Stimulated activated memory B cell treated with anti-CD40 and anti-IgM and Interleukin-4, amounts not matched to agents 10 μg/mL and 1 μg/mL and 100 μg/mL, for 72 hours (primary cell): ENCODE data around the gene POLR2E.
A peak's percentile ranks its signal among the peaks of the same experiment; 100 is the strongest.

Source experiments
- ATAC-seq: fragments of 150-1000 bp; cut with Tn5 transposase; 2 replicates; pipeline ENCODE4 v1.10.0; 2021
- H3K27ac Mint-ChIP-seq: one replicate; pipeline ENCODE4 v1.8.0; 2022; ENCODE audit warnings: mild to moderate bottlenecking, mixed read lengths
- H3K27me3 Mint-ChIP-seq: one replicate; pipeline ENCODE4 v1.8.0; 2022; ENCODE audit warnings: mixed read lengths
- H3K36me3 Mint-ChIP-seq: one replicate; pipeline ENCODE4 v1.8.0; 2022; ENCODE audit warnings: mixed read lengths
- H3K4me1 Mint-ChIP-seq: one replicate; pipeline ENCODE4 v1.8.0; 2022; ENCODE audit warnings: mixed read lengths
- H3K4me3 Mint-ChIP-seq: one replicate; pipeline ENCODE4 v1.8.0; 2022; ENCODE audit warnings: mild to moderate bottlenecking, moderate library complexity, mixed read lengths
- H3K9me3 Mint-ChIP-seq: one replicate; pipeline ENCODE4 v1.8.0; 2022; ENCODE audit warnings: mixed read lengths

The POLR2E gene

GRCh38 chr19:1063909-1064660, 31.1 kb downstream of the POLR2E start:
- peaks cover 3% of the 10 kb centered on the region for H3K9me3 Mint-ChIP-seq
- peak overlapping the region; percentile 19 for H3K4me3 Mint-ChIP-seq
- H3K27me3 Mint-ChIP-seq: no peaks in the 10 kb centered on the region
- H3K36me3 Mint-ChIP-seq: peaks cover 30% of the 10 kb centered on the region
- no peak for ATAC-seq
- H3K27ac Mint-ChIP-seq: peak overlapping the region; percentile 85
- H3K4me1 Mint-ChIP-seq: peaks cover 46% of the 10 kb centered on the region

GRCh38 chr19:1063030-1063908, 31.9 kb downstream of the POLR2E start:
- Mint-ChIP-seq H3K4me3 (no peak overlapping the region), H3K4me1 (peaks cover 43% of the 10 kb centered on the region), H3K36me3 (peaks cover 24% of the 10 kb centered on the region), H3K9me3 (peaks cover 3% of the 10 kb centered on the region), H3K27me3 (no peaks in the 10 kb centered on the region), H3K27ac (peak overlapping the region; percentile 85)
- no peak for ATAC-seq

GRCh38 chr19:1062387-1063029, 32.7 kb downstream of the POLR2E start:
- H3K27me3 Mint-ChIP-seq: no peaks in the 10 kb centered on the region
- ATAC-seq: no peak
- peaks cover 3% of the 10 kb centered on the region for H3K9me3 Mint-ChIP-seq
- peaks cover 51% of the 10 kb centered on the region for H3K4me1 Mint-ChIP-seq
- no peak overlapping the region for H3K27ac Mint-ChIP-seq
- H3K4me3 Mint-ChIP-seq: no peak overlapping the region
- H3K36me3 Mint-ChIP-seq: peaks cover 31% of the 10 kb centered on the region

GRCh38 chr19:1061987-1062386, 33.2 kb downstream of the POLR2E start:
- no peaks in the 10 kb centered on the region for H3K27me3 Mint-ChIP-seq
- H3K27ac Mint-ChIP-seq: no peak overlapping the region
- H3K4me1 Mint-ChIP-seq: peaks cover 56% of the 10 kb centered on the region
- peaks cover 3% of the 10 kb centered on the region for H3K9me3 Mint-ChIP-seq
- ATAC-seq: no peak
- H3K36me3 Mint-ChIP-seq: peaks cover 36% of the 10 kb centered on the region
- no peak overlapping the region for H3K4me3 Mint-ChIP-seq

GRCh38 chr19:1060689-1061088, 34.5 kb downstream of the POLR2E start:
- no peak overlapping the region for H3K4me3 Mint-ChIP-seq
- no peak for ATAC-seq
- peaks cover 57% of the 10 kb centered on the region for H3K4me1 Mint-ChIP-seq
- peaks cover 3% of the 10 kb centered on the region for H3K9me3 Mint-ChIP-seq
- H3K27me3 Mint-ChIP-seq: no peaks in the 10 kb centered on the region
- H3K27ac Mint-ChIP-seq: no peak overlapping the region
- H3K36me3 Mint-ChIP-seq: peaks cover 49% of the 10 kb centered on the region

- Mint-ChIP-seq H3K4me3 (no peak overlapping the region), H3K27ac (peak overlapping the region; percentile 71), H3K27me3 (no peaks in the 10 kb centered on the region), H3K36me3 (peaks cover 63% of the 10 kb centered on the region), H3K9me3 (no peaks in the 10 kb centered on the region), H3K4me1 (peaks cover 34% of the 10 kb centered on the region)
- ATAC-seq: no peak
Observed at GRCh38 chr19:1058112-1058511, 37.1 kb downstream of the POLR2E start.

DNA sequence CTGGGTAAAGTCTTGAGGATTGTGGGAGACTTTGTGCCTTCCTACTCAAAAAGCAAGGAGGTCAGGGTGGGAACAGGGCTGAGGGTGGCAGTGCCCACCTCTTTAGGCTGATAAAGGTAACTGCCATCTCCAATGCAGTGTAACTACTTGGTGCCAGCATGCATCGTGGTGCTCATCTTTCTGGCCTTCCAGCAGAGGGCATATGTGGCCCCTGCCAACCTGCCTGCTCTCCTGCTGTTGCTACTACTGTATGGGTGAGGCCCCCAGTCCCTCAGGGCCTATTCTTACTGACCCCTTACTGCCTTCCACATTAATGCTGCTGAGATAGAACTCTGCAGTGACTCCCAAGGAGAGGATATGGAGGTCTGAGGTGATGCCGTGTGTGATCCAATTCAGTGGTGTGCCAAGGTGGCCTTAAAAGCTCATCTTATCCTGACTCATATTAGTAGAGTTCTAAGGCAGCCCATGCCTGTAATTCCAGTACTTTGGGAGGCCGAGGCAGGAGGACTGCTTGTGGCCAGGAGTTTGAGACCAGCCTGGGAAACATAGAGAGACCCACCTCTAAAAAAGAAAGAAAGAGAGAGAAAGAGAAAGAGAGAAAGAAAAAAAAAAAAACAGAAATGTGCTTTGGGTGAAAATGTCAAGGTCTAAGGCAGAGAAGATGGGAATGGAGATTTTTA, 37.9 kb downstream of the POLR2E start:
- peaks cover 36% of the 10 kb centered on the region for H3K4me1 Mint-ChIP-seq
- no peaks in the 10 kb centered on the region for H3K27me3 Mint-ChIP-seq
- peak; percentile 82 for ATAC-seq
- no peak overlapping the region for H3K4me3 Mint-ChIP-seq
- H3K27ac Mint-ChIP-seq: peak overlapping the region; percentile 71
- H3K9me3 Mint-ChIP-seq: no peaks in the 10 kb centered on the region
- H3K36me3 Mint-ChIP-seq: peaks cover 61% of the 10 kb centered on the region

DNA sequence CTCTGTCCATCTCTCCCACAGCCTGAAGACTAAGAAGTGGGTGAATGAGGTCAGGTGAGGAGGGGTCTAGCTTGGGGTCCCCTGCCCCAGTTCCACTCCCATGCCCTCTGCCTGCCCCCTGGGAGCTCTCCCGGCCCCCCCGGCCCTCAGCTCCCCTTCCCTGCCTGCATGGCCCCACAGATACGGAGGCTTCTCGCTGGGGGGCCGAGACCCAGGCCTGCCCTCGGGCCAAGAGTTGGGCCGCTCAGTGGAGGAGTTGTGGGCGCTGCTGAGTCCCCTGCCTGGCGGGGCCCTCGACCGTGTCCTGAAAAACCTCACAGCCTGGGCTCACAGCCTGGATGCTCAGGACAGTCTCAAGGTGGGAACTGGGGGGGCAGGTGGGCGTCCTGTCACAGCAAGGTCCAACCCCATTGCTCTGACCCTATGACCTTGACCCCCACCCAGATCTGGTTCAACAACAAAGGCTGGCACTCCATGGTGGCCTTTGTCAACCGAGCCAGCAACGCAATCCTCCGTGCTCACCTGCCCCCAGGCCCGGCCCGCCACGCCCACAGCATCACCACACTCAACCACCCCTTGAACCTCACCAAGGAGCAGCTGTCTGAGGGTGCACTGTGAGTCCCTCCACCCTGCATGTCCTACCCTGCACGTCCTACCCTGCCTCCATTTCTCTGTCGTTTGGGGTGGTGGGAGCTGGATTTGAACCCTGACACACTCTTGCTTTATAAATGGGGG, 39.1 kb downstream of the POLR2E start:
- ATAC-seq: no peak
- Mint-ChIP-seq H3K36me3 (peaks cover 59% of the 10 kb centered on the region), H3K4me3 (no peak overlapping the region), H3K9me3 (no peaks in the 10 kb centered on the region), H3K27me3 (no peaks in the 10 kb centered on the region), H3K27ac (peak overlapping the region; percentile 71), H3K4me1 (peaks cover 33% of the 10 kb centered on the region)

GRCh38 chr19:1055028-1055425, 40.1 kb downstream of the POLR2E start:
- no peak for ATAC-seq
- Mint-ChIP-seq H3K27ac (no peak overlapping the region), H3K36me3 (peaks cover 59% of the 10 kb centered on the region), H3K4me1 (peaks cover 33% of the 10 kb centered on the region), H3K9me3 (no peaks in the 10 kb centered on the region), H3K27me3 (no peaks in the 10 kb centered on the region), H3K4me3 (no peak overlapping the region)

- no peaks in the 10 kb centered on the region for H3K9me3 Mint-ChIP-seq
- no peak for ATAC-seq
- H3K27ac Mint-ChIP-seq: peak overlapping the region; percentile 44
- no peak overlapping the region for H3K4me3 Mint-ChIP-seq
- H3K36me3 Mint-ChIP-seq: peaks cover 59% of the 10 kb centered on the region
- peaks cover 33% of the 10 kb centered on the region for H3K4me1 Mint-ChIP-seq
- H3K27me3 Mint-ChIP-seq: no peaks in the 10 kb centered on the region
Observed at GRCh38 chr19:1054102-1055027, 40.8 kb downstream of the POLR2E start.

DNA sequence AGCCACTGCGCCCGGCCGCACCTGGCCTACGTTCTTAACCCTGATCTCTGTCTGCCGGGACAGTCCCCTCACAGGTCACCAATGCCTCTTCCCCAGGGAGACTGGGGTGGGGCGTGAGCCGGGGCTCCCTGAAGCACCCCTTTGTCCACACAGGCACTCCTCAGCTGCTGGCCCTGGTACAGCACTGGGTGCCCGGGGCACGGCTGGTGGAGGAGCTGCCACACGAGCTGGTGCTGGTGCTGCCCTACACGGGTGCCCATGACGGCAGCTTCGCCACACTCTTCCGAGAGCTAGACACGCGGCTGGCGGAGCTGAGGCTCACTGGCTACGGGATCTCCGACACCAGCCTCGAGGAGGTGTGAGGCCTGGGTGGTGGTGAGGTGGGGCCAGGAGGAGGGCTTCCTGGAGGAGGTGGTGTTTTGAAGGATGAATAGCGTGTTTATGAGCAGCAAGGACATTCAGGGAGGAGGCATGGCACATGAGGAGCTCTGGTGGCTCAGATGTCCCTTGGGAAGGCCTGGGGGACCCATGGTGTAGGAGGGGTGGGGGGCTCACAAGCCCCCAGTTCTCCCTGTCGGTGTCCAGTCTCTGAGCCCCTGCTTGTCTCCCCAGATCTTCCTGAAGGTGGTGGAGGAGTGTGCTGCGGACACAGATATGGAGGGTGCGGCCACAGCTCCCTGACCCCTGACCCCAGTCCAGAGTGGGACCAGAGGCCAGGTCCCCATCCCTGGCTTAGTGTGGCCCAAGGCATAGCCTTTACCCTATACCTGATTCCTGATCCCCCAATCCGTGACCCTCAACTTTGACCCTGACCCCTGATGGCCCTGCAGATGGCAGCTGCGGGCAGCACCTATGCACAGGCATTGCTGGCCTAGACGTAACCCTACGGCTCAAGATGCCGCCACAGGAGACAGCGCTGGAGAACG, 41.7 kb downstream of the POLR2E start:
- ATAC-seq: peak; percentile 18
- Mint-ChIP-seq H3K9me3 (no peaks in the 10 kb centered on the region), H3K4me1 (peaks cover 31% of the 10 kb centered on the region), H3K27me3 (no peaks in the 10 kb centered on the region), H3K27ac (peak overlapping the region; percentile 44), H3K36me3 (peaks cover 59% of the 10 kb centered on the region), H3K4me3 (no peak overlapping the region)

DNA sequence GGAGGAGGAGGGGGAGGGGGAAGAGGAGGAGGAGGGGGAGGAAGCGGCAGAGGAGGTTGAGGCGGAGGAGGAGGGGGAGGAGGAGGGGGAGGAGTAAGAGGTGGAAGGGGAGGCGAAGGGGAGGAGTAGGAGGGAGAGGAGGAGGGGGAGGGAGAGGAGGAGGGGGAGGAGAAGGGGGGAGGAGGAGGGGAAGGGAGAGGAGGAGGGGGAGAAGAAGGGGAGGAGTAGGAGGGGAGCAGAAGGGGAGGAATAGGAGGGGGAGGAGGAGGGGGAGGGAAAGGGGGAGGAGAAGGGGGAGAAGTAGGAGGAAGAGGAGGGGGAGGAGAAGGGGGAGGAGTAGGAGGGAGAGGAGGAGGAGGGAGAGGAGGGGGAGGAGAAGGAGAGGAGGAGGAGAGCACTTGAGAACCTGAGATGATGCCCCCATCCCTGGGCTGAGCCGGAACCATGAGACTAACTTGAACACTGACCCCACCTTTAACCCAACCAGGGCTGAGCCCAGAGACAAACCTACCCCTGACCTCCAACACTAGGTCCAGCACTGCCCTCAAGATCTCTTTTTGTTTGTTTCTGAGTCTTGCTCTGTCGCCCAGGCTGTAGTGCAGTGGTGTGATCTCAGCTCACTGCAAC, 42.7 kb downstream of the POLR2E start:
- no peaks in the 10 kb centered on the region for H3K9me3 Mint-ChIP-seq
- ATAC-seq: no peak
- no peaks in the 10 kb centered on the region for H3K27me3 Mint-ChIP-seq
- H3K4me3 Mint-ChIP-seq: no peak overlapping the region
- H3K4me1 Mint-ChIP-seq: peaks cover 21% of the 10 kb centered on the region
- peak overlapping the region; percentile 44 for H3K27ac Mint-ChIP-seq
- peaks cover 50% of the 10 kb centered on the region for H3K36me3 Mint-ChIP-seq
